HG03103 (cell line): ENCODE results near the gene MEGF6.

Experiments
- ATAC-seq: cut with Tn5 transposase; IDR thresholded peaks from one replicate; pipeline ENCODE4 v1.9.1; 2021; ENCODE audit warnings: low read depth; ENCODE audit not compliant: unreplicated experiment

MEGF6 gene

GRCh38 chr1:3495776-3496745 is 115.2 kb downstream of the MEGF6 start:
- no peak for ATAC-seq

- ATAC-seq, result no peak
Observed at GRCh38 chr1:3494321-3495308, 116.7 kb downstream of the MEGF6 start.

DNA sequence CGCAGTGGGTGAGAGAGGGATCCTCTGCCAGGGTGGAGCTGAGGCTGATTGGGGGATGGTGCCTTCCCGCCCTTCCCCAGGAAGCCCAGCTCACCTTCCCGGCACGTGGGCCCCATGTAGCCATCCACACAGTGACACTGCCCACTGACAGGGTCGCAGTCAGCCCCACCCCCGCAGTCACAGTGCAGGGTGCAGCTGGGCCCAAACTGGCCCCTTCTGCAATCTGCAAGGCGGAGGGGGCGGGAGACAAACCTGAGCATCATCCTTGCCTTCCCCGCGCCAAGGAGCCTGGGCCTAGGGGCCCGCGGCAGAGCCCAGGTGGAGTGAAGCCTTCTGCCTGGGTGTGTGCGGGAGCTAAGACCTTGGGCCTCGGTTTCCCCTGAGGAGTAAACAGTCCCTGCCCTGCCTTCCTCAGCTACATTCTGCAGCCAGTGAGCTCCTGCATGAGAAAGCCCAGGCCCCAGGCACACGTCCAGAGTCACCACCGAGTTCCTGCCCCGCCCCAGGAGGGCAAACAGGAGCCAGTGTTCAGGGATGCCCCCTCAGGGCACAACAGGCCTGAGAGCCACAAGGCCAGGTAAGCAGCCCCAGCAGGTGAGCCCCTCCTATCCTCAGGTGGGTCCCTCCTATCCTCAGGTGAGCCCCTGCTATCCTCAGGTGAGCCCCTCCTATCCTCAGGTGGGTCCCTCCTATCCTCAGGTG is 118.6 kb downstream of the MEGF6 start:
- ATAC-seq, result no peak

- no peak for ATAC-seq
Observed at GRCh38 chr1:3491291-3492246, 119.7 kb downstream of the MEGF6 start.

- ATAC-seq, result no peak
Observed at GRCh38 chr1:3490046-3490745, 121.1 kb downstream of the MEGF6 start.

- no peak for ATAC-seq
Observed at GRCh38 chr1:3488432-3488831, 122.9 kb downstream of the MEGF6 start.

DNA sequence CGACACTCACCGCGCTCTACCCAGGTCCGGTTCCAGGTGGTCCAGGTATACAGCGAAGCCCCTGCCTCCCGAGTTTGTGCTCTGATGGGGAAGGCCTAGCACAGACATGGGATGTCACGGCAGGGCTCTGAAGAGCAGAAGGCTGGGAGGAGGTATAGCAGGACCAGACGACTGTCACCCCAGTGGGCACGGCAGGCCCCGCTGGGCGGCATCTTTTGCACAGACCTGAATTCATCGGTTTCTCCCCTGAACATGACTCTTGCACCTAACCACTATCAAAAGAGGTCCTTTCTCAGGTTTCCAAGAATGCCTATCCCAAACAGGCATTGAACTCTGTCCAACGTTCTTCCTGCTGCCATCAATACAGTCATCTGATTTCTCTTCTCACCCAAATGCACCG is 126.3 kb downstream of the MEGF6 start:
- ATAC-seq, result no peak

GRCh38 chr1:3483801-3484444 is 127.4 kb downstream of the MEGF6 start:
- no peak for ATAC-seq

DNA sequence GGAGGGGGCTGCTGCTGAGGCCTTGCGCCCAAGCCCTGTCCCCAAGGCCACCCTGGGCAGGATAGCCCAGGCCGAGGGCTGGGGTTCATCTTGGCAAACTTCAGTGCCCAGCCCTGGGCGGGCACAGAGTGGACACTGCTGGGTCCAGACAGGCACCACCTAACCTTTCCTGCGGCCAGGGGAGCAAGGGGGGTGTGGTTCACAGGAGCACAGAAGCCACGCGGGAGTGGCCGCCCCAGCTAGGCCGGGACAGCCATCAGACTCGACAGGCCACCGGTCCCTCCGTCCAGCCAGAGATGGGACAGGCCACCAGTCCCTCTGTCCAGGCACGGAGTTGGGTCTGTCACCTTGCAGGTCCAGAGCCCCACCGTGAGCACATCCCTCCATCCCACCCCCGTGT is 127.9 kb downstream of the MEGF6 start:
- no peak for ATAC-seq

DNA sequence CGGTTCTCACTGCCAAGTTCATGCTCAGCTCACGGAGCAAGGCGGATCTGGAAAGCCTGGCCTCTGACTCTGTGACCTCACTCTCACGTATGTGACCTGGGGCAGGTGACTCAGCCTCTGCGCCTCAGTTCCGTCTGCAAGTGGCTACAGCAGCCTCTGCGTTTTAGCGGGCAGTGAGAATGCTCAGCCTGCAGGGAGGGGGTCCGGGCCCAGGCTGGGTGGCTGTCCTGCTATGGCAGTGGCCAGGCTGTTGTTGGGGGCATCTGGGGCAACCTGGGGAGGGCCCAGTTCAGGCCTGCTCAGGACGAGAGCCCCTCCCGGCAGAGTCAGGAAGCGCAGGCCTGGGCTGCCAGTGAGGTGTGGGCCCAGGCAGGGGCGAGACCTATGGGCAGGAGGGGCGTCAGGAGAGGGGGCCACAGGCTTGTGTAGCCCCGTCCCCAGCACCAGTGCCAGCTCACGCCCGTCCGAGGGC is 128.9 kb downstream of the MEGF6 start:
- ATAC-seq, result no peak

DNA sequence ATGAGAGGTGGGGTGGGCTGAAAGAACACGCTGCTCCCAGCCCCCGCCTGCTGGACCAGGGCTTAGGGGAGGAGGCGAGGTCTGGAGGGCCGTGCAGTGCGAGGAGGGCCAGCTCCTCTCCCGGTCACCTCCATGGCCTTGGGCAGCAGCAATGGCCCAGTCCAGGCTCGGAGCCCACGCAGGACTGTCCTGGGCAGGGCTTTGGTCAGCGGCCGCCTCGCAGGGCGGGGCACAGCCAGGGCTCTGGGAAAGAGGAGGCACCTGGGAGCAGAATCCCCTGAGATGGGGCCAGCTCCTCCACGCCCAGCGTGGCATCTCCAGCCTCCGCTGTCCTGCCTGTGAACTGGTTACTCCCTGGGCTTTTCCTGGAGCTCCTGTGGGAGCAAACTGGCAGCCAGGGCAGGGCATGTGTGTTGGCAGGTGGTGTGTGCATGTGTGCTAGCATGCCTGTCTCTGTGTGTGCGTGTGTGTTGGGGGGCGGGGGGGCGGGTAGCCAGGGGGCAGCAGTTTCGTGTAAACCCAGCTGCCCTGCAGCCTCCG is 129.4 kb downstream of the MEGF6 start:
- no peak for ATAC-seq

DNA sequence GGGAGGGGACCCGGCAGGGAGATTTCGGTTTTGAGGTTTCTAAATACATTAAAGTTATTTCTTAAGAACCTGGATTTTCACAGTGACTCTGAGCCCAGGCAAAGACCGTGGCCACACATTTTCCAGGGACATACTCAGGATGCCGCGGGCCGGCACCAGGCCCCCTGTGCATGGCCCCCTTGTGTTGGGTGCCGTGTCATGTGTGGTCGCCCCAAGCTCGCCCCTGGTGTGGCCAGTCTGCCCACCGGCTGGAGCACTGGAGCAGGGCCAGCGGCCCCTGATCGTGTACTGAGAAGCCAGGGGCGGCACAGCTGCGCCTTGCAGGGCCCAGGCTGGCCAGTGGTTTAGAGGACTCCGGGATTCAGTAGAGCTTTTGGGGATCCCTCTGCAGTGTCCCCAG is 130.3 kb downstream of the MEGF6 start:
- ATAC-seq, result no peak

DNA sequence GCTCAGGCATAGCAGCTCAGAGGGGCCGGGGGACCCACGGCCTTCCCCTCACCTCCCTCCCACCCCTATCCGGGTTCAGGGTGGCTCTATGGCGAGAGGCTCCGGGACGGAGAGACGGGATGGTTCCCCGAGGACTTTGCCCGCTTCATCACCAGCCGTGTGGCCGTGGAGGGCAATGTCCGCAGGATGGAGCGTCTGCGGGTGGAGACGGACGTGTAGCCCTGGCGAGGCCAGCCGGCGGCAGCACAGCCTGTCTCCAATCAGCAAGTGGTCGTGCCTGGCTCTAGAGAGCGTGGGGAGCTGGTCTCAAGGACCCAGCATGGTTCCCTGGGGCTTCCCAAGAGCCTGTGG is 131.0 kb downstream of the MEGF6 start:
- no peak for ATAC-seq

DNA sequence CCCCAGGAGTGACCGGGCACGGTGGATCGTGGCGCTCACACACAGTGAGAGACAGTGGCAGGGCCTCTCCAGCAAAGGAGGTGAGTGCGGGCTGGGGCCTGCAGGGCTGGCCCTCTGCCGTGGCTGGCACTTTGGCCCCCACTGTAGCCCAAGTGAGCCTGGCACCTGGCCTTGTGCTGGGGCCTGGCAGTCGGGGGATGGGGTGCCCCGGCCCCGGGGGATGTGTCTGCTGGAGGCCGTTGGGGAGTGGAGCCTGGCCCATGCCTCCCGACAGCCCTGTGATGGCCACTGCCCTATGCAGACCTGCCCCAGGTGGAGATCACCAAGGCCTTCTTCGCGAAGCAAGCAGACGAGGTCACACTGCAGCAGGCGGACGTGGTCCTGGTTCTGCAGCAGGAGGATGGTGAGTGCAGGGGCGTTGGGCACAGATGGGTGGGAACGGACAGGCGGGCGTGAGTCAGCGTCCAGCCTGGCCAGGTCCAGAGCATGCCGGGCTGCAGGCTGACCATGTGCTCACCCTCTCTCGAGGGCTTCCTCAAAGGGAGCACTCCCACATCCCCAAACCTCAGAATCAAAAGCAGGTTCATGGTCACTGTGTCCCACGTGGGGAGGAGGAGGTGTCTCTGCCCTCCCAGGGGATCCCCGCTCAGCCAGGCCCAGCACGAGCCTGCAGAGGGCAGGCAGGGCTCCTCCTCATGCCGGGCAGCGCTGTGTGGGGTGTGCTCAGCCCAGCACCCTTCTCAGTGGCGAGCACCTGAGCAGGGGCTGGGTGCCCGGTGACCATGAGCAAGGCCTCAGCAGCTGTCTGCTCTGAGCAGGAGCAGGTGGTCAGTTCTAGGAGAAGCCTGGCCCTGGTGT is 131.6 kb downstream of the MEGF6 start:
- ATAC-seq, result no peak

- ATAC-seq, result no peak
Observed at GRCh38 chr1:3478187-3478586, 133.1 kb downstream of the MEGF6 start.

GRCh38 chr1:3477241-3477995 is 133.9 kb downstream of the MEGF6 start:
- no peak for ATAC-seq
